Measurements from ENCODE around the gene EXOC2. TPM values are rescaled to one million over a fixed set of nuclear protein-coding genes. Genes with fewer than 3 reads are reported as not detected.

Gene EXOC2
- total RNA-seq, 2 experiments from 2014 or later = 28.4 to 34.6 TPM

- Mint-ChIP-seq H3K9me3 (ENCODE audit: low read depth) (peaks cover 9% of the 10 kb centered on the region), H3K36me3 (peaks cover 10% of the 10 kb centered on the region), H3K4me1 (peaks cover 16% of the 10 kb centered on the region), H3K27me3 (peaks cover 23% of the 10 kb centered on the region), H3K27ac (no peak overlapping the region), H3K4me3 (no peak overlapping the region)
- ATAC-seq (no peak), DNase-seq (no peak)
- CTCF ChIA-PET = no interaction called here
Observed at GRCh38 chr6:456887-457286, 236.1 kb downstream of the EXOC2 start.

- CTCF ChIA-PET = no interaction called here
- Mint-ChIP-seq H3K36me3 (peaks cover 10% of the 10 kb centered on the region), H3K4me3 (no peak overlapping the region), H3K9me3 (ENCODE audit: low read depth) (peaks cover 9% of the 10 kb centered on the region), H3K4me1 (peaks cover 14% of the 10 kb centered on the region), H3K27me3 (peaks cover 23% of the 10 kb centered on the region), H3K27ac (no peak overlapping the region)
- no peak for DNase-seq
- no peak for ATAC-seq
Observed at GRCh38 chr6:456358-456867, 236.5 kb downstream of the EXOC2 start.

- CTCF ChIA-PET = no interaction called here
- Mint-ChIP-seq H3K27me3 (peaks cover 24% of the 10 kb centered on the region), H3K27ac (no peak overlapping the region), H3K4me3 (no peak overlapping the region), H3K9me3 (ENCODE audit: low read depth) (peaks cover 9% of the 10 kb centered on the region), H3K4me1 (peaks cover 14% of the 10 kb centered on the region), H3K36me3 (peaks cover 10% of the 10 kb centered on the region)
- DNase-seq = no peak
- no peak for ATAC-seq
Observed at GRCh38 chr6:455835-456234, 237.1 kb downstream of the EXOC2 start.

- Mint-ChIP-seq H3K9me3 (ENCODE audit: low read depth) (peaks cover 9% of the 10 kb centered on the region), H3K4me3 (peak overlapping the region; percentile 8), H3K27ac (no peak overlapping the region), H3K36me3 (peaks cover 10% of the 10 kb centered on the region), H3K4me1 (peaks cover 14% of the 10 kb centered on the region), H3K27me3 (peaks cover 19% of the 10 kb centered on the region)
- peak; percentile 64 for ATAC-seq
- CTCF ChIA-PET = no interaction called here
- peak; percentile 62 for DNase-seq
Observed at GRCh38 chr6:455006-455585, 237.8 kb downstream of the EXOC2 start.

- Mint-ChIP-seq H3K27ac (no peak overlapping the region), H3K4me1 (peaks cover 12% of the 10 kb centered on the region), H3K27me3 (peaks cover 17% of the 10 kb centered on the region), H3K4me3 (no peak overlapping the region), H3K9me3 (ENCODE audit: low read depth) (peaks cover 7% of the 10 kb centered on the region), H3K36me3 (peaks cover 10% of the 10 kb centered on the region)
- no peak for ATAC-seq
- CTCF ChIA-PET = interaction anchor here (2.0 kb wide), 1 partner anchor 14 kb away, joined by 6 read pairs; no protein-coding TSS in a partner anchor
- DNase-seq = no peak
Observed at GRCh38 chr6:454148-454991, 238.6 kb downstream of the EXOC2 start.

- peaks cover 16% of the 10 kb centered on the region for H3K27me3 Mint-ChIP-seq
- H3K4me3 Mint-ChIP-seq = no peak overlapping the region
- H3K36me3 Mint-ChIP-seq = peaks cover 7% of the 10 kb centered on the region
- DNase-seq = peak; percentile 23
- peaks cover 6% of the 10 kb centered on the region for H3K9me3 Mint-ChIP-seq (ENCODE audit: low read depth)
- ATAC-seq = no peak
- no peak overlapping the region for H3K27ac Mint-ChIP-seq
- CTCF ChIA-PET = interaction anchor here (0.6 to 2.0 kb wide), 3 partner anchors 15 to 264 kb away, joined by 3 to 6 read pairs (median 3); no protein-coding TSS in a partner anchor
- H3K4me1 Mint-ChIP-seq = peaks cover 18% of the 10 kb centered on the region
Observed at GRCh38 chr6:453152-453551, 239.8 kb downstream of the EXOC2 start.

- H3K4me3 Mint-ChIP-seq = no peak overlapping the region
- DNase-seq = peak; percentile 26
- CTCF ChIA-PET = interaction anchor here (0.6 to 2.0 kb wide), 3 partner anchors 16 to 263 kb away, joined by 3 to 6 read pairs (median 3); no protein-coding TSS in a partner anchor
- peaks cover under 1% of the 10 kb centered on the region for H3K9me3 Mint-ChIP-seq (ENCODE audit: low read depth)
- H3K4me1 Mint-ChIP-seq = peaks cover 24% of the 10 kb centered on the region
- H3K36me3 Mint-ChIP-seq = peaks cover 4% of the 10 kb centered on the region
- no peak overlapping the region for H3K27ac Mint-ChIP-seq
- no peak for ATAC-seq
- H3K27me3 Mint-ChIP-seq = peaks cover 16% of the 10 kb centered on the region
Observed at GRCh38 chr6:452301-453067, 240.5 kb downstream of the EXOC2 start.

- Mint-ChIP-seq H3K27me3 (peaks cover 16% of the 10 kb centered on the region), H3K27ac (no peak overlapping the region), H3K4me1 (peaks cover 31% of the 10 kb centered on the region), H3K4me3 (no peak overlapping the region), H3K9me3 (ENCODE audit: low read depth) (no peaks in the 10 kb centered on the region), H3K36me3 (no peaks in the 10 kb centered on the region)
- peak; percentile 25 for DNase-seq
- CTCF ChIA-PET = no interaction called here
- no peak for ATAC-seq
Observed at GRCh38 chr6:451847-452246, 241.1 kb downstream of the EXOC2 start.

- DNase-seq = peak; percentile 38
- H3K9me3 Mint-ChIP-seq (ENCODE audit: low read depth) = no peaks in the 10 kb centered on the region
- CTCF ChIA-PET = no interaction called here
- no peak overlapping the region for H3K27ac Mint-ChIP-seq
- H3K4me3 Mint-ChIP-seq = no peak overlapping the region
- H3K27me3 Mint-ChIP-seq = peaks cover 16% of the 10 kb centered on the region
- no peak for ATAC-seq
- no peaks in the 10 kb centered on the region for H3K36me3 Mint-ChIP-seq
- H3K4me1 Mint-ChIP-seq = peaks cover 36% of the 10 kb centered on the region
Observed at GRCh38 chr6:451336-451735, 241.6 kb downstream of the EXOC2 start.

GRCh38 chr6:449486-450419 lies 243.2 kb downstream of the EXOC2 start:
- Mint-ChIP-seq H3K9me3 (ENCODE audit: low read depth) (no peaks in the 10 kb centered on the region), H3K27me3 (peaks cover 12% of the 10 kb centered on the region), H3K4me3 (no peak overlapping the region), H3K27ac (no peak overlapping the region), H3K36me3 (no peaks in the 10 kb centered on the region), H3K4me1 (peaks cover 44% of the 10 kb centered on the region)
- no peak for ATAC-seq
- CTCF ChIA-PET = interaction anchor here (1.7 kb wide), 1 partner anchor 15 kb away, joined by 3 read pairs; no protein-coding TSS in a partner anchor
- no peak for DNase-seq

GRCh38 chr6:449057-449430 lies 243.9 kb downstream of the EXOC2 start:
- peaks cover 43% of the 10 kb centered on the region for H3K4me1 Mint-ChIP-seq
- DNase-seq (no peak), ATAC-seq (no peak)
- no peaks in the 10 kb centered on the region for H3K36me3 Mint-ChIP-seq
- H3K9me3 Mint-ChIP-seq (ENCODE audit: low read depth) = no peaks in the 10 kb centered on the region
- no peak overlapping the region for H3K4me3 Mint-ChIP-seq
- CTCF ChIA-PET = interaction anchor here (1.7 kb wide), 1 partner anchor 14 kb away, joined by 3 read pairs; no protein-coding TSS in a partner anchor
- no peak overlapping the region for H3K27ac Mint-ChIP-seq
- peaks cover 8% of the 10 kb centered on the region for H3K27me3 Mint-ChIP-seq

GRCh38 chr6:448296-449056 lies 244.5 kb downstream of the EXOC2 start:
- H3K9me3 Mint-ChIP-seq (ENCODE audit: low read depth) = no peaks in the 10 kb centered on the region
- ATAC-seq (no peak), DNase-seq (no peak)
- no peaks in the 10 kb centered on the region for H3K36me3 Mint-ChIP-seq
- peak overlapping the region; percentile 79 for H3K27ac Mint-ChIP-seq
- H3K4me3 Mint-ChIP-seq = peak overlapping the region; percentile 55
- CTCF ChIA-PET = no interaction called here
- H3K4me1 Mint-ChIP-seq = peaks cover 43% of the 10 kb centered on the region
- peaks cover 8% of the 10 kb centered on the region for H3K27me3 Mint-ChIP-seq
